Mesenteric fat pad (tissue), 1 donor: Measurements from ENCODE around the gene KIF2A. TPM values are rescaled to one million over a fixed set of nuclear protein-coding genes. Genes with fewer than 3 reads are reported as not detected.
"Not testable (repeated sequence)": the region's sequence is repeated elsewhere in the genome, so short reads cannot be mapped to it uniquely, and the experiment has no call there.

Experiments used
- DNase-seq: peaks from one replicate; pipeline ENCODE4 v3.0.0-alpha.2; 2020; ENCODE audit warnings: low spot score
- total RNA-seq: library from RNA; stranded (reverse); fragmentation: NEBNext Ultra II Directional; extraction: Animal tissue kit (Norgen Biotek cat#: 25700); gene quantifications from one replicate; pipeline ENCODE4 v1.2.1, GENCODE V29; 2021
- donor health status: DM: yes; HTN: yes; CAD: no.

The KIF2A gene
- total RNA-seq, 1 donor from 2014 or later = 30.6 TPM

- no peak for DNase-seq
Observed at GRCh38 chr5:62289813-62290212, 16.2 kb upstream of the KIF2A start.

- not testable (repeated sequence) for DNase-seq
Observed at GRCh38 chr5:62291829-62292228, 14.2 kb upstream of the KIF2A start.

DNA sequence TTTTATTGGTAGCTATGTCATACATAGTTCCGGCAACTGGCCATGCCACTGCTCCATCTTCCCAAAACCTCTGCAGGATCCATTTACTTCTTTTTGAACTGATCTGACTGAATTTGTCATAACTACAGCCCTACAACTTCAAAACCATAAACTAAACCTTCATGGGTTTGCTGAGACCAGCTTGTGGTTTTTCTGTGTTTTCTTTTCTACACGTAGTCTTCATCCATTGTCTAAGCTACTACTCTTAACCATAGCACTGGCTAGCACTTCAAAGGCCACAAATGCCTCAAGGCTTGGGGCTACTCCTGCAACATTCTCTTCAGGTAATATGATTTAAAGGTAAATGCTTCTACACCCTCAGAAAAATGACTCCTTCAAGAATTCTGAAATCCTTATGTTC lies 9.0 kb upstream of the KIF2A start:
- DNase-seq = no peak

DNA sequence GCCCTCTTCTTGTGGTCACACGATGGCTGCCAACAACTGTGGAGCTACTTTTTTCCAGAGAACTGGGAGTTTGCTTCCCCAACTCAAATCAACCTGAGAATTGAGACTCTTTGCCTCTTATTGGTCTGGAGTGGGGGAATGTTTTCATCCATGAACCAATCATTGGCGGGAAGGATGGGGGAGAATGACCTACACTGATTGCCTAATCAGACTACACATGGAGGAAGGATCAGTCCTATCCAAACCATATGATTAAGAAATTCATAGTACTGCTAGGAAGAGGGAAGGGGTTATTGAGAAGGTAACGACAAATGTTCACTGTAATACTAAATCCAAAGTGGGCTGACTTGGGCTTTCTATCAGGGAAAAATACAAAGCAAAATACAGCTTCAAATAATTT lies 7.9 kb upstream of the KIF2A start:
- DNase-seq = no peak

- no peak for DNase-seq
Observed at GRCh38 chr5:62299101-62299500, 6.9 kb upstream of the KIF2A start.

DNA sequence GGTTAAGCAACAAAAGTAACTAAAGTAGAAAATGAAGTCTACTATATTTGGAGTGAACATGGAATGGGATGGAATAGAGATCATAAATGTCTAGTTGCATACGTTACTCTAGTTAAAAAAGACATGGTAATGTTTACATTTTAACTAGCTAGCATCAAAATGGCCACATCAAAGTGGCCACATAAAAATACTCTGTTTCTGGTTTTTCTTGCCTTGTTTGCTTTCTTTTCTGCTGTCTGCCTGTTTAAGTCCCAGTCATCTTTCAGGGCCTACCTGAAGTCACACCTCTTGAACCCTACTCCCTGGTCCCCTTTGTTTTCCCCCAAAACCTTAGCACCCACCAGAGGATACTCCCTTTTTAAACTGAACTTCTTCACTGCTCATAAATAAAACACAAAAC lies 6.4 kb upstream of the KIF2A start:
- no peak for DNase-seq

GRCh38 chr5:62305358-62305714 lies 670 bp upstream of the KIF2A start:
- no peak for DNase-seq

GRCh38 chr5:62306323-62306895 lies 403 bp downstream of the KIF2A start:
- peak; percentile 92 for DNase-seq

GRCh38 chr5:62306896-62307689 lies 1.1 kb downstream of the KIF2A start:
- DNase-seq = no peak

DNA sequence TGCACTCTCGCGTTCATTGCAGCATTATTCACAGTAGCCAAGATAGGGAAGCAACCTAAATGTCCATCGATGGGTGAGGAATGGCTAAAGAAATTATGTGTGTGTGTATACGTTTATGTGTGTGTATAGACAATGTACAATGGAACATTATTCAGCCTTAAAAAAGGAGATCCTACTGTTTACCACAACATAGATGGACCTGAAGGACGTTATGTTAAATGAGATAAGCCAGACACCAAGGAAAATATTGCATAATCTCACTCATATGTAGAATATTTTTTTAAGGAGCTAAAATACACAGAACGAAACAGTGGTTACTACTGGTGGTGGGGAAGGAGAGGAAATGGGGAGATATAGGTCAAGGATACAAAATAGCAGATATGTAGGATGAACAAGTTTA lies 2.4 kb downstream of the KIF2A start:
- DNase-seq = no peak

DNA sequence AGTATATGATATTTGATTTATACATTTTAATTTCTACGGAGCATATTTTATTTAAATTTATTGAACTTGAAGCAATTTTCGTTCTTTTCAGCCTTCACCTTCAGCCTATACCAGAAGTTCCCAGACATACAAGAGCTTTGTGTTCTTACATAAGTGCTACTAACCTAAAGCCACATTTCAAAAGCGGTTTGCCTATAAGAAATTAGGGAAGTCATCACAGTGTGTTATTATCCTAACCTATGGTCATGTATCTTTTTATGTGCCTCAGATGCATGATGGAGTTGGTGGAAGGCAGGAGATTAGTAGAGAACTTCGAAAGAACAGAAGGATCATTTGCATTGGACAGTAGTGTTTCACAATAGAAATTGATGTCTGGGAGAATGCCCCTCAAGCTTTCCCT lies 3.1 kb downstream of the KIF2A start:
- no peak for DNase-seq

- DNase-seq = no peak
Observed at GRCh38 chr5:62310426-62311143, 4.6 kb downstream of the KIF2A start.

DNA sequence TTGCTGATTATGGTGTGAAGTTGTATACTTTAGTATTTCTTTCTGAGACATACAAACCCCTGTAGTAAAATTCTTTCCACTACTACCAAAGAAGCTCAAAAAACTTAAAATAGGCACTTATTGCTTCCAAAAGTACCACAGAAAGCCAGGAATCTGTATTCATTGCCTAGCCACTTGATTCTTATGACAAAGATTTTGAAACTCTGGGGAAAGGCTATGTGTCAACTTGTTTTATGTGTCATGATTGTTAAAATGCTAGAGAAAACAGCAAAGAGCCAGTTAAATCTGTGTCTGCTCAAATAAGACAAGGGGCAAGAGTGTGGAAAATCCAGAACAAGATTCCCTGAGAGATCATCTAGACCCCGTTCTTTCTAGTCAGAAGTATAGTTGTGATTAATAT lies 6.0 kb downstream of the KIF2A start:
- no peak for DNase-seq

GRCh38 chr5:62312674-62313073 lies 6.7 kb downstream of the KIF2A start:
- DNase-seq = no peak

GRCh38 chr5:62314213-62314830 lies 8.3 kb downstream of the KIF2A start:
- DNase-seq = no peak

DNA sequence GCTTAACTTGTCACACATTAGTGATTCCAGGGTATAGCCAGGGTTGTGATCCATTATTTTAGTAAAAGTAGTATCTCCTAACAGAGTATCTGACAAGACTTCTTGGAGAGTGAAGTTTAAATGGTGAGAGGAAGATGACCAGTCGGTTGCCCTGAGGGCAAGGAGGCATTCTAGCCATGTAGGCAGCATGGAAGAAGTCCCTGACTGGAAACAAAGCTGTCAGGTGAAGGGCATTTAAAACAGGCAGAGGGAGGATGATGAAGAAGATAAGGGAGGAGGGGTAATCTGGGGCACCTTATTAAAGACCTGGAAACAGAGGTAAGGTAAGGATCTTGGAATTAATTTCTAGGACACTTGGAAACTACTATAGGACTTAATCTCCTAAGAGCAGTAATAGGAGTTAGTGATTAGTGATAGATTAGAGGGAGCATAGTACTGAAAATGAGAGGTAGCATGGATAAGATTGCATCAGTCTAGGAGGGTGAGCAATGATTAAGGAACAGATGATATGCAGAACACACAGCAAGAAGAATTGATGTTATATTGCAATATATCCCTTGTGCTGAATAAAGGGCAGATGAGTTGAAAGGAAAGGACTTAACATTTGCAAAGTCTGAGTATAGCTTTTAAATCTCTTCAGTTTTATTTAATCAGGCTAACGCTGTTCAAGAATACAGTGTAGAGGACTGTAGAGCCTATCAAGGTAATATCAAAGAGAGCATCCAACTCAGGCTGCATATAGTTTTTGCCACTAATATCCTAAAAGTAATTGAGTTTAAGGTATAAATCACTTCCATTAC lies 9.6 kb downstream of the KIF2A start:
- DNase-seq = no peak

- no peak for DNase-seq
Observed at GRCh38 chr5:62316176-62316502, 10.1 kb downstream of the KIF2A start.

- no peak for DNase-seq
Observed at GRCh38 chr5:62317810-62318209, 11.8 kb downstream of the KIF2A start.

- DNase-seq = no peak
Observed at GRCh38 chr5:62322484-62322883, 16.5 kb downstream of the KIF2A start.

- DNase-seq = no peak
Observed at GRCh38 chr5:62326302-62326701, 20.3 kb downstream of the KIF2A start.

GRCh38 chr5:62326702-62327101 lies 20.7 kb downstream of the KIF2A start:
- DNase-seq = no peak
